OCI-LY3 (cell line): ENCODE measurements around the gene GGPS1.

Source experiments
- EZH2phosphoT487 ChIP-seq: fragments of 200-600 bp; shearing (Covaris generic); IDR thresholded peaks from 2 replicates; pipeline ENCODE4 v1.6.1; 2018; ENCODE audit warnings: antibody characterized with exemption, mixed run types, low read depth
- TF ChIP-seq, protein P1 (sequence below): fragments of 200-600, 300-600 bp; sonication (generic); IDR thresholded peaks from 2 replicates; pipeline ENCODE4 v1.5.1; 2014; ENCODE audit warnings: antibody characterized with exemption, low read length, low read depth

DNA sequence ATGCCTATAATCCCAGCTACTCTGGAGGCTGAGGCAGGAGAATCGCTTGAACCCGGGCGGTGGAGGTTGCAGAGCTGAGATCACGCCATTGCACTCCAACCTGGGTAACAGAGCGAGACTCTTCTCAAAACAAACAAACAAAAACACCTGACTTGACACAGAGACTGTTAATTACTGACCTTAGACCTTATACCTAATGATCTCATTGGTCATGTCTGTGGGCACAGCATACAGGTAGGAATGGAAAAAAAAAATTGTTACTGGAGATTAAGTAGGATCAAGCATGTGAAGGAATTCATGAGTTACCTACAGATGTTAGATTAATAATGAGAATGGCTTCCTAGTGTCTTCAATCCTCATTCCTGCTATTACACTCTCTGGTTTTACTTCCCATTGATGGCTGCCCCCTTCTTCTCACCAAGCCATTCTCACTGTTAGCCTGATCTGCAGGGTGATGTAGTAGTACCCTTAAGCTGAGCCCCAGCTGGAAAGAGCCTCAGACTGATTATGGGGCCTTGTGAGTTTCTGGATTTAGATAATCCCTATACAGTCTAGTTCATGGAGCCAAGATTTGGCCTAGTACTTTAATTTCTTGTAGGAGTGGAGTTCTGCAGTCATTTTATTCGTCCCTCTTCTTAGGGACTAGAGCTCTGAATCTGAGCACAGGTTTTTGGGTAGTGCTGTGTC is 47.7 kb downstream of the GGPS1 start:
- TF ChIP-seq, protein P1, sequence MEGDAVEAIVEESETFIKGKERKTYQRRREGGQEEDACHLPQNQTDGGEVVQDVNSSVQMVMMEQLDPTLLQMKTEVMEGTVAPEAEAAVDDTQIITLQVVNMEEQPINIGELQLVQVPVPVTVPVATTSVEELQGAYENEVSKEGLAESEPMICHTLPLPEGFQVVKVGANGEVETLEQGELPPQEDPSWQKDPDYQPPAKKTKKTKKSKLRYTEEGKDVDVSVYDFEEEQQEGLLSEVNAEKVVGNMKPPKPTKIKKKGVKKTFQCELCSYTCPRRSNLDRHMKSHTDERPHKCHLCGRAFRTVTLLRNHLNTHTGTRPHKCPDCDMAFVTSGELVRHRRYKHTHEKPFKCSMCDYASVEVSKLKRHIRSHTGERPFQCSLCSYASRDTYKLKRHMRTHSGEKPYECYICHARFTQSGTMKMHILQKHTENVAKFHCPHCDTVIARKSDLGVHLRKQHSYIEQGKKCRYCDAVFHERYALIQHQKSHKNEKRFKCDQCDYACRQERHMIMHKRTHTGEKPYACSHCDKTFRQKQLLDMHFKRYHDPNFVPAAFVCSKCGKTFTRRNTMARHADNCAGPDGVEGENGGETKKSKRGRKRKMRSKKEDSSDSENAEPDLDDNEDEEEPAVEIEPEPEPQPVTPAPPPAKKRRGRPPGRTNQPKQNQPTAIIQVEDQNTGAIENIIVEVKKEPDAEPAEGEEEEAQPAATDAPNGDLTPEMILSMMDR, result no peak
- TF ChIP-seq EZH2phosphoT487, result no peak
